Testis (tissue), 3 donors: ENCODE data around the gene ATP10B. TPM values are rescaled to one million over a fixed set of nuclear protein-coding genes. Genes with fewer than 3 reads are reported as not detected.

ENCODE experiments used
- DNase-seq: peaks from one replicate; pipeline ENCODE4 v3.0.0-alpha.2; 2019
- H3K27ac ChIP-seq, 2 donors: fragments of 200-600 bp; sonication (generic); one replicate each; pipeline ENCODE4 v1.5.1; 2019
- H3K27me3 ChIP-seq: fragments of 200-600 bp; sonication (generic); one replicate; pipeline ENCODE4 v1.5.1; 2019
- H3K36me3 ChIP-seq: fragments of 200-600 bp; sonication (generic); one replicate; pipeline ENCODE4 v1.5.1; 2017; ENCODE audit warnings: low read depth; ENCODE audit errors: missing control alignments
- H3K4me1 ChIP-seq: fragments of 200-600 bp; sonication (generic); one replicate; pipeline ENCODE4 v1.5.1; 2019
- H3K4me3 ChIP-seq, 2 donors: fragments of 200-600 bp; sonication (generic); one replicate each; pipeline ENCODE4 v1.5.1; 2017 to 2019
- H3K9me3 ChIP-seq: fragments of 200-600 bp; sonication (generic); one replicate; pipeline ENCODE4 v1.5.1; 2017
- CTCF ChIP-seq, 3 experiments: fragments of 450-650 bp in 2 of 3; fragments of 200-600 bp in 1 of 3; sonication (generic) in 1 of 3; IDR thresholded peaks; one replicate each; pipeline ENCODE4 v1.5.1; 2016 to 2019; ENCODE audit warnings: antibody characterized with exemption in 3 of 3, mild to moderate bottlenecking in 2 of 3, moderate library complexity in 1 of 3
- POLR2A ChIP-seq: fragments of 450-650 bp; IDR thresholded peaks from one replicate; pipeline ENCODE4 v1.6.1; 2017; ENCODE audit warnings: antibody characterized with exemption, mild to moderate bottlenecking, moderate library complexity
- WGBS, 2 donors: methylation state at CpG; one replicate each; pipeline ENCODE4 v1.1.5; 2018; 5-methylcytosine and 5-hydroxymethylcytosine counted together
- intact Hi-C: fragments of 100-400 bp; cut with DNase I; formaldehyde crosslinking; loops from one replicate; pipeline ENCODE4 v1.15.1; 2023; ENCODE audit warnings: low total_unique reads
- polyA plus RNA-seq: library from polyadenylated mRNA; stranded (reverse); fragments of 350-450 nt; fragmentation: Illumina TruSeq; extraction: RNeasy Lipid Tissue Mini Kit (QIAGEN cat#74804); gene quantifications from one replicate; pipeline ENCODE4 v1.2.3, GENCODE V29; 2014; ENCODE audit warnings: low read depth, low replicate concordance; ENCODE audit not compliant: insufficient read depth
- total RNA-seq, 2 donors: library from RNA; depleted of rRNA; stranded (reverse); fragments of >200 nt; gene quantifications; one replicate each; pipeline ENCODE4 v1.2.3, GENCODE V29; 2016

ATP10B gene
- total and polyA plus RNA-seq, 3 donors from 2014 or later: 0.63 to 2.0 (median 1.9) TPM

- Histone ChIP-seq H3K4me3 (no peak overlapping the region), H3K27me3 (no peaks in the 10 kb centered on the region), H3K36me3 (no peaks in the 10 kb centered on the region), H3K27ac (no peak overlapping the region), H3K9me3 (no peaks in the 10 kb centered on the region), H3K4me1 (no peaks in the 10 kb centered on the region)
- no peak for TF ChIP-seq POLR2A
- intact Hi-C loops: no loop called here
- WGBS, 2 donors: 81 to 100% methylated on average over 1 of the region's 1 CpG
- no peak for DNase-seq
Measured at GRCh38 chr5:160547872-160548271, 304.1 kb downstream of the ATP10B start.

- DNase-seq: no peak
- no peaks in the 10 kb centered on the region for H3K27me3 ChIP-seq
- intact Hi-C loops: no loop called here
- H3K4me1 ChIP-seq: no peaks in the 10 kb centered on the region
- no peak overlapping the region for H3K27ac ChIP-seq
- no peak for TF ChIP-seq POLR2A
- TF ChIP-seq CTCF (IDR thresholded peaks at IDR 0.05): no peak
- H3K36me3 ChIP-seq: no peaks in the 10 kb centered on the region
- H3K4me3 ChIP-seq: no peak overlapping the region
- WGBS, 2 donors: 90 to 95% methylated on average over 2 of the region's 2 CpGs
- H3K9me3 ChIP-seq: no peaks in the 10 kb centered on the region
Measured at GRCh38 chr5:160547061-160547460, 304.9 kb downstream of the ATP10B start.

- Histone ChIP-seq H3K4me3 (no peak overlapping the region), H3K4me1 (no peaks in the 10 kb centered on the region), H3K27me3 (no peaks in the 10 kb centered on the region), H3K27ac (no peak overlapping the region), H3K9me3 (no peaks in the 10 kb centered on the region), H3K36me3 (no peaks in the 10 kb centered on the region)
- WGBS, 2 donors: 94 to 95% methylated on average over 1 of the region's 1 CpG
- no peak for DNase-seq
- intact Hi-C loops: no loop called here
- TF ChIP-seq CTCF (IDR thresholded peaks at IDR 0.05) (no peak), POLR2A (no peak)
Measured at GRCh38 chr5:160545832-160546231, 306.2 kb downstream of the ATP10B start.

- Histone ChIP-seq H3K27ac (no peak overlapping the region), H3K4me3 (no peak overlapping the region), H3K4me1 (no peaks in the 10 kb centered on the region), H3K27me3 (no peaks in the 10 kb centered on the region), H3K36me3 (no peaks in the 10 kb centered on the region), H3K9me3 (no peaks in the 10 kb centered on the region)
- WGBS, 2 donors: 89 to 92% methylated on average over 1 of the region's 1 CpG
- intact Hi-C loops: no loop called here
- TF ChIP-seq POLR2A (no peak), CTCF (IDR thresholded peaks at IDR 0.05) (no peak)
- DNase-seq: no peak
Measured at GRCh38 chr5:160543395-160543794, 308.6 kb downstream of the ATP10B start.

- 57 to 87% methylated on average over 2 of the region's 2 CpGs for WGBS, 2 donors
- Histone ChIP-seq H3K27me3 (no peaks in the 10 kb centered on the region), H3K4me1 (no peaks in the 10 kb centered on the region), H3K4me3 (no peak overlapping the region), H3K27ac (no peak overlapping the region), H3K9me3 (no peaks in the 10 kb centered on the region), H3K36me3 (no peaks in the 10 kb centered on the region)
- no peak for DNase-seq
- intact Hi-C loops: no loop called here
- TF ChIP-seq CTCF (IDR thresholded peaks at IDR 0.05): no peak
- no peak for TF ChIP-seq POLR2A
Measured at GRCh38 chr5:160542840-160543239, 309.2 kb downstream of the ATP10B start.
